ENCODE measurements around the gene TMCC1.

GRCh38 chr3:129644836-129645235 lies 248.7 kb downstream of the TMCC1 start:
- TF ChIP-seq CTCF (IDR thresholded peaks at IDR 0.05) (no peak), POLR2A (IDR thresholded peaks at IDR 0.05) (no peak)
